Mammary epithelial cell (primary cell): ENCODE measurements around the gene KRT81.

Source experiments
- EZH2 ChIP-seq: IDR thresholded peaks from 2 replicates; pipeline ENCODE4 v1.6.1; 2012; ENCODE audit warnings: low read length, inconsistent platforms, borderline replicate concordance
- TF ChIP-seq, protein P1 (sequence below), 2 donors: IDR thresholded peaks in 1 of 2; conservative IDR thresholded peaks in 1 of 2; 2 replicates each; pipeline ENCODE4 v1.5.1; 2011 to 2012; ENCODE audit warnings: inconsistent platforms in 2 of 2, low read length in 2 of 2, mild to moderate bottlenecking in 2 of 2, control low read depth in 1 of 2, low read depth in 1 of 2; ENCODE audit not compliant: insufficient read depth in 1 of 2; ENCODE audit errors: extremely low read depth in 1 of 2

DNA sequence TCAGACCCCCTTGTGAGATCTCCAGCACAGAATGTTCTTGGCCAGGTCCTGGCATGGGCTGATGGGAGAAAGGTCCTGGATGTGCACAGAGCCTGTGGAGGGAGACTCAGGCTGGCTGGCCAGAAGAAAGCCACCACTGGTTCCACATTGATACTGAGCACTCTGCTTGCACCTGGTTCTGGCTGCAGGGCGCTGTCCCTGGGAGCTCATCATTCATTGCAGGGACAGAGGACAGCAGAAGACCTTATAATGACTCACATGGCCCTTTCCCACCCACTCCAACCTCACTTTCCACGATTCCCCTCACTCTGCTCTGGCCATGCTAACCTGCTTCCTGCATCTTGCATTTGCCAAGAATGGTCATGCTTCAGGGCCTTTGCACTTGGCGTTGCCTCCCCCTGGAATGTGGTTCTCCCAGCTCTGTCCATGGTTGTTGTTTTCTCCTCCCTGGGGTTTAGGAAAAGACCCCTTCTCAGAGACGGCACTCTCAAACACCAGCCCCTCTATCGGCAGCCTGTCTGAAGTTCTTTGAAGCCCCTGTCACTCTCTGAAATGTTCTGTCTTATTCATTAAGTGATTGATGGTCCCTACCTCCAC is 48.0 kb downstream of the KRT81 start:
- TF ChIP-seq, protein P1, sequence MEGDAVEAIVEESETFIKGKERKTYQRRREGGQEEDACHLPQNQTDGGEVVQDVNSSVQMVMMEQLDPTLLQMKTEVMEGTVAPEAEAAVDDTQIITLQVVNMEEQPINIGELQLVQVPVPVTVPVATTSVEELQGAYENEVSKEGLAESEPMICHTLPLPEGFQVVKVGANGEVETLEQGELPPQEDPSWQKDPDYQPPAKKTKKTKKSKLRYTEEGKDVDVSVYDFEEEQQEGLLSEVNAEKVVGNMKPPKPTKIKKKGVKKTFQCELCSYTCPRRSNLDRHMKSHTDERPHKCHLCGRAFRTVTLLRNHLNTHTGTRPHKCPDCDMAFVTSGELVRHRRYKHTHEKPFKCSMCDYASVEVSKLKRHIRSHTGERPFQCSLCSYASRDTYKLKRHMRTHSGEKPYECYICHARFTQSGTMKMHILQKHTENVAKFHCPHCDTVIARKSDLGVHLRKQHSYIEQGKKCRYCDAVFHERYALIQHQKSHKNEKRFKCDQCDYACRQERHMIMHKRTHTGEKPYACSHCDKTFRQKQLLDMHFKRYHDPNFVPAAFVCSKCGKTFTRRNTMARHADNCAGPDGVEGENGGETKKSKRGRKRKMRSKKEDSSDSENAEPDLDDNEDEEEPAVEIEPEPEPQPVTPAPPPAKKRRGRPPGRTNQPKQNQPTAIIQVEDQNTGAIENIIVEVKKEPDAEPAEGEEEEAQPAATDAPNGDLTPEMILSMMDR (conservative IDR thresholded peaks at IDR 0.05 in 1 of 2, IDR thresholded peaks at IDR 0.05 in 1 of 2; ENCODE audit: extremely low read depth in 1 of 2, insufficient read depth in 1 of 2, low read depth in 1 of 2, low read length in 2 of 2) = no peak
- TF ChIP-seq EZH2 = no peak
